K562 (cell line): Measurements from ENCODE around the gene MYO1D. TPM values are rescaled to one million over a fixed set of nuclear protein-coding genes. Genes with fewer than 3 reads are reported as not detected.

Experiments
- CC2D1A ChIP-seq: fragments of 450-650 bp; IDR thresholded peaks from 2 replicates; pipeline ENCODE4 v1.6.1; 2017; ENCODE audit warnings: mild to moderate bottlenecking
- GATAD2B ChIP-seq: fragments of 450-650 bp; IDR thresholded peaks from 2 replicates; pipeline ENCODE4 v1.6.1; 2017; ENCODE audit warnings: mild to moderate bottlenecking, borderline replicate concordance
- HDAC3 ChIP-seq: fragments of 450-650 bp; IDR thresholded peaks from 2 replicates; pipeline ENCODE4 v1.6.1; 2018; ENCODE audit warnings: borderline replicate concordance, mild to moderate bottlenecking, moderate library complexity; ENCODE audit not compliant: partially characterized antibody
- RAD21 ChIP-seq, 2 experiments: fragments of 250-450 bp in 1 of 2; fragments of 450-650 bp in 1 of 2; sonication (Bioruptor Pico) in 1 of 2; formaldehyde crosslinking in 1 of 2; IDR thresholded peaks in 1 of 2; conservative IDR thresholded peaks in 1 of 2; 2 replicates each; pipeline versions ENCODE4 v1.4.0 to v1.8.0; 2020 to 2022; ENCODE audit warnings: mild to moderate bottlenecking in 2 of 2, moderate library complexity in 1 of 2
- SPI1 ChIP-seq: IDR thresholded peaks from 2 replicates; pipeline ENCODE4 v1.6.1; 2011; ENCODE audit warnings: low read depth, low read length, control low read depth, borderline replicate concordance
- ZNF76 ChIP-seq: fragments of 250-450 bp; sonication (Bioruptor Pico); IDR thresholded peaks from 2 replicates; pipeline ENCODE4 v1.4.0; 2020; ENCODE audit warnings: mild to moderate bottlenecking, moderate library complexity, borderline replicate concordance
- polyA plus RNA-seq, 8 experiments: library from polyadenylated mRNA; depleted of rRNA in 4 of 8; stranded (reverse) in 5 of 8; unstranded in 3 of 8; fragments of >200 nt; fragmentation: Nextera tagmentation in 2 of 8; fragmentation: Illumina TruSeq in 1 of 8; extraction: Ambion mirVana in 2 of 8; extraction: Trizol in 1 of 8; gene quantifications; 2 replicates each; pipeline versions ENCODE4 v1.2.1 to v1.2.3, GENCODE V29; 2011 to 2014; ENCODE audit warnings: inconsistent platforms in 1 of 8, missing spikeins in 1 of 8
- total RNA-seq, 7 experiments: library from RNA; depleted of rRNA in 6 of 7; stranded (reverse); fragments of >200 nt in 6 of 7; fragmentation: Illumina TruSeq in 2 of 7; extraction: Trizol in 2 of 7; gene quantifications; 2 replicates each; pipeline versions ENCODE4 v1.2.1 to v1.2.3, GENCODE V29; 2011 to 2021; ENCODE audit warnings: low replicate concordance in 1 of 7
- TF ChIP-seq, protein P1 (sequence below): fragments of 450-650 bp; IDR thresholded peaks from 2 replicates; pipeline ENCODE4 v1.6.1; 2017; ENCODE audit warnings: antibody characterized with exemption, mild to moderate bottlenecking
- TF ChIP-seq, protein P2 (sequence below), 2 experiments: fragments of 450-650 bp; formaldehyde crosslinking in 1 of 2; IDR thresholded peaks; 2 replicates each; pipeline versions ENCODE4 v1.4.0 to v1.6.1; 2014 to 2020; ENCODE audit warnings: mild to moderate bottlenecking in 2 of 2, borderline replicate concordance in 1 of 2, low read depth in 1 of 2

Gene MYO1D
- total and polyA plus RNA-seq, 9 of the 15 experiments (the other 6 are each of a cell fraction or from before 2014, with no cell fraction given): 2.1 to 71.2 (median 45.4) TPM

DNA sequence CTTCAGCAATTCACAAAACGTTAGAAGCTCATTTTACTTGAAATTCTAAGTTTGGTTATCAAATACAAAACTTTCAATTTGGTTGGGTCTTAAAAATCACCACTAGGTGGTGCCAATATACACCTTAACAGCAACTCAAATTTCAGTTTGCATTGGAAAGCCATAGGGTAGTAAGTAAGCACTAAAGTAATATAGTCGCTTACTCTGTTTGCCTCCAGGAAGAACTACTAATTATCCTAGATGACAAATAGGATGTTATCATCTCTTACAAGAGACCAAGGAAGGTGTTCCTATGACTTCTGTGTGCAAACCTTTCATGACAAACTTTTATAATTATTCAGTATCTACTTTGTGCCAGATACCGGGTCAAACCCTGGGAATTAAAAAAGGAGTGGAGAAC, 93.3 kb downstream of the MYO1D start (continued):
- TF ChIP-seq, protein P1, sequence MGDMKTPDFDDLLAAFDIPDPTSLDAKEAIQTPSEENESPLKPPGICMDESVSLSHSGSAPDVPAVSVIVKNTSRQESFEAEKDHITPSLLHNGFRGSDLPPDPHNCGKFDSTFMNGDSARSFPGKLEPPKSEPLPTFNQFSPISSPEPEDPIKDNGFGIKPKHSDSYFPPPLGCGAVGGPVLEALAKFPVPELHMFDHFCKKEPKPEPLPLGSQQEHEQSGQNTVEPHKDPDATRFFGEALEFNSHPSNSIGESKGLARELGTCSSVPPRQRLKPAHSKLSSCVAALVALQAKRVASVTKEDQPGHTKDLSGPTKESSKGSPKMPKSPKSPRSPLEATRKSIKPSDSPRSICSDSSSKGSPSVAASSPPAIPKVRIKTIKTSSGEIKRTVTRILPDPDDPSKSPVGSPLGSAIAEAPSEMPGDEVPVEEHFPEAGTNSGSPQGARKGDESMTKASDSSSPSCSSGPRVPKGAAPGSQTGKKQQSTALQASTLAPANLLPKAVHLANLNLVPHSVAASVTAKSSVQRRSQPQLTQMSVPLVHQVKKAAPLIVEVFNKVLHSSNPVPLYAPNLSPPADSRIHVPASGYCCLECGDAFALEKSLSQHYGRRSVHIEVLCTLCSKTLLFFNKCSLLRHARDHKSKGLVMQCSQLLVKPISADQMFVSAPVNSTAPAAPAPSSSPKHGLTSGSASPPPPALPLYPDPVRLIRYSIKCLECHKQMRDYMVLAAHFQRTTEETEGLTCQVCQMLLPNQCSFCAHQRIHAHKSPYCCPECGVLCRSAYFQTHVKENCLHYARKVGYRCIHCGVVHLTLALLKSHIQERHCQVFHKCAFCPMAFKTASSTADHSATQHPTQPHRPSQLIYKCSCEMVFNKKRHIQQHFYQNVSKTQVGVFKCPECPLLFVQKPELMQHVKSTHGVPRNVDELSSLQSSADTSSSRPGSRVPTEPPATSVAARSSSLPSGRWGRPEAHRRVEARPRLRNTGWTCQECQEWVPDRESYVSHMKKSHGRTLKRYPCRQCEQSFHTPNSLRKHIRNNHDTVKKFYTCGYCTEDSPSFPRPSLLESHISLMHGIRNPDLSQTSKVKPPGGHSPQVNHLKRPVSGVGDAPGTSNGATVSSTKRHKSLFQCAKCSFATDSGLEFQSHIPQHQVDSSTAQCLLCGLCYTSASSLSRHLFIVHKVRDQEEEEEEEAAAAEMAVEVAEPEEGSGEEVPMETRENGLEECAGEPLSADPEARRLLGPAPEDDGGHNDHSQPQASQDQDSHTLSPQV: 0 out of 2 replicates have a peak, but pooled peaks have one; percentile 50
- TF ChIP-seq ZNF76 (CRISPR knock-in tag) (no peak), HDAC3 (peak; percentile 35), CC2D1A (peak; percentile 22; the same call in 1 of the 2 replicates), RAD21 (CRISPR knock-in tag; conservative IDR thresholded peaks at IDR 0.05 in 1 of 2, IDR thresholded peaks at IDR 0.05 in 1 of 2) (peak; percentile 95 to 98), SPI1 (no peak), GATAD2B (0 out of 2 replicates have a peak, but pooled peaks have one; percentile 50)
- TF ChIP-seq, protein P2, sequence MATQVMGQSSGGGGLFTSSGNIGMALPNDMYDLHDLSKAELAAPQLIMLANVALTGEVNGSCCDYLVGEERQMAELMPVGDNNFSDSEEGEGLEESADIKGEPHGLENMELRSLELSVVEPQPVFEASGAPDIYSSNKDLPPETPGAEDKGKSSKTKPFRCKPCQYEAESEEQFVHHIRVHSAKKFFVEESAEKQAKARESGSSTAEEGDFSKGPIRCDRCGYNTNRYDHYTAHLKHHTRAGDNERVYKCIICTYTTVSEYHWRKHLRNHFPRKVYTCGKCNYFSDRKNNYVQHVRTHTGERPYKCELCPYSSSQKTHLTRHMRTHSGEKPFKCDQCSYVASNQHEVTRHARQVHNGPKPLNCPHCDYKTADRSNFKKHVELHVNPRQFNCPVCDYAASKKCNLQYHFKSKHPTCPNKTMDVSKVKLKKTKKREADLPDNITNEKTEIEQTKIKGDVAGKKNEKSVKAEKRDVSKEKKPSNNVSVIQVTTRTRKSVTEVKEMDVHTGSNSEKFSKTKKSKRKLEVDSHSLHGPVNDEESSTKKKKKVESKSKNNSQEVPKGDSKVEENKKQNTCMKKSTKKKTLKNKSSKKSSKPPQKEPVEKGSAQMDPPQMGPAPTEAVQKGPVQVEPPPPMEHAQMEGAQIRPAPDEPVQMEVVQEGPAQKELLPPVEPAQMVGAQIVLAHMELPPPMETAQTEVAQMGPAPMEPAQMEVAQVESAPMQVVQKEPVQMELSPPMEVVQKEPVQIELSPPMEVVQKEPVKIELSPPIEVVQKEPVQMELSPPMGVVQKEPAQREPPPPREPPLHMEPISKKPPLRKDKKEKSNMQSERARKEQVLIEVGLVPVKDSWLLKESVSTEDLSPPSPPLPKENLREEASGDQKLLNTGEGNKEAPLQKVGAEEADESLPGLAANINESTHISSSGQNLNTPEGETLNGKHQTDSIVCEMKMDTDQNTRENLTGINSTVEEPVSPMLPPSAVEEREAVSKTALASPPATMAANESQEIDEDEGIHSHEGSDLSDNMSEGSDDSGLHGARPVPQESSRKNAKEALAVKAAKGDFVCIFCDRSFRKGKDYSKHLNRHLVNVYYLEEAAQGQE (IDR thresholded peaks at IDR 0.05; ENCODE audit: borderline replicate concordance): peak; percentile 94
- TF ChIP-seq, protein P2 (CRISPR knock-in tag; IDR thresholded peaks at IDR 0.05; ENCODE audit: low read depth): no peak
